ENCODE data around the gene C6orf141. TPM values are rescaled to one million over a fixed set of nuclear protein-coding genes. Genes with fewer than 3 reads are reported as not detected.

C6orf141 gene
- total and polyA plus RNA-seq, 2 donors, result 0.38 to 5.1 TPM

DNA sequence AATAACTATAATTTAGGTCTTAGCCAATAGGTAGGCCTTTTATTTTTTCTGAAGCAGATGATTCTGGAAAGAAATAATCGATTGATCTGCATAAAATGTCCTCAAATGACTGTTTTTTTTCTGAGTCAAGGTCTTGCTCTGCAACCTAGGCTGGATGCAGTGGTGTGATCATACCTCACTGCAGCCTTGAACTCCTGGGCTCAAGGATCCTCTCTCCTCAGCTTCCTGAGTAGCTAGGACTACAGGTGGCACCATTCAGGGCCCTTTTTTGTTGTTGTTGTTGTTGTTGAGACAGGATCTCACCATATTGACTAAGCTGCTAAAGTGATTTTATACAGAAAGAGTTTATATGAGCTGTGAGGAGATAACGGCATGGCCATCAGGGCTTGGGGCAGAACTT lies 32.5 kb upstream of the C6orf141 start:
- 98% methylated on average over 2 of the region's 2 CpGs for WGBS
- no peak overlapping the region for H3K27ac ChIP-seq (ENCODE audit: low read depth in 1 of 2, low read length in 1 of 2)
- no peak for DNase-seq (ENCODE audit: low read depth in 6 of 9, low spot score in 9 of 9)
- no peaks in the 10 kb centered on the region for H3K27me3 ChIP-seq (ENCODE audit: control insufficient read depth in 2 of 2, insufficient read depth in 1 of 2, low read length in 1 of 2)
- no peak overlapping the region for H3K4me3 ChIP-seq (ENCODE audit: low read length in 2 of 2)
- H3K36me3 ChIP-seq (ENCODE audit: control insufficient read depth in 2 of 2, insufficient read depth in 2 of 2, low read length in 1 of 2), result no peaks in the 10 kb centered on the region
- H3K4me1 ChIP-seq (ENCODE audit: control insufficient read depth in 2 of 2, insufficient read depth in 2 of 2, low read length in 2 of 2), result no peaks in the 10 kb centered on the region
- H3K9me3 ChIP-seq (ENCODE audit: control insufficient read depth in 2 of 2, insufficient read depth in 1 of 2, low read length in 1 of 2), result no peaks in the 10 kb centered on the region

DNA sequence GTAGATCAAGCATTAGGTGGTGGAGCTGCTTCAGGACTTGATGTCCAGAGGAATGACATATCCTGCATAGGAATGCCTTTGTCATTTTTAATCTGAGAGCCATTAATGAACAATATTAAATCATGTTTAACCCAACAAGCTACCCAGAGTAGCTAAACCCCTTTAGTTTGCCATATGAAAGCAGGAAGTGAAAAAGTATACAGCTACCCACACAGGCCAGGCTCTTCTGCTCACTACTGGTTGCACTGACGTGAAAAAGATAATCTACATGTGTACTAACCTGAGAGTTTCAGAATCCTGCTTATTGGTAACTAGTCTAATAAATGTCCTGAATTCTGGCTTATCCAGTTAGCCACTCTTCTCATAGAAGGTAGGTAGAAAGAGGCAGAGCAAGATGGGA lies 30.8 kb upstream of the C6orf141 start:
- WGBS, result 97% methylated on average over 1 of the region's 1 CpG
- no peak overlapping the region for H3K27ac ChIP-seq (ENCODE audit: low read depth in 1 of 2, low read length in 1 of 2)
- no peak for DNase-seq (ENCODE audit: low read depth in 6 of 9, low spot score in 9 of 9)
- H3K4me3 ChIP-seq (ENCODE audit: low read length in 2 of 2), result no peak overlapping the region
- no peaks in the 10 kb centered on the region for H3K9me3 ChIP-seq (ENCODE audit: control insufficient read depth in 2 of 2, insufficient read depth in 1 of 2, low read length in 1 of 2)
- no peaks in the 10 kb centered on the region for H3K4me1 ChIP-seq (ENCODE audit: control insufficient read depth in 2 of 2, insufficient read depth in 2 of 2, low read length in 2 of 2)
- no peaks in the 10 kb centered on the region for H3K27me3 ChIP-seq (ENCODE audit: control insufficient read depth in 2 of 2, insufficient read depth in 1 of 2, low read length in 1 of 2)
- no peaks in the 10 kb centered on the region for H3K36me3 ChIP-seq (ENCODE audit: control insufficient read depth in 2 of 2, insufficient read depth in 2 of 2, low read length in 1 of 2)

DNA sequence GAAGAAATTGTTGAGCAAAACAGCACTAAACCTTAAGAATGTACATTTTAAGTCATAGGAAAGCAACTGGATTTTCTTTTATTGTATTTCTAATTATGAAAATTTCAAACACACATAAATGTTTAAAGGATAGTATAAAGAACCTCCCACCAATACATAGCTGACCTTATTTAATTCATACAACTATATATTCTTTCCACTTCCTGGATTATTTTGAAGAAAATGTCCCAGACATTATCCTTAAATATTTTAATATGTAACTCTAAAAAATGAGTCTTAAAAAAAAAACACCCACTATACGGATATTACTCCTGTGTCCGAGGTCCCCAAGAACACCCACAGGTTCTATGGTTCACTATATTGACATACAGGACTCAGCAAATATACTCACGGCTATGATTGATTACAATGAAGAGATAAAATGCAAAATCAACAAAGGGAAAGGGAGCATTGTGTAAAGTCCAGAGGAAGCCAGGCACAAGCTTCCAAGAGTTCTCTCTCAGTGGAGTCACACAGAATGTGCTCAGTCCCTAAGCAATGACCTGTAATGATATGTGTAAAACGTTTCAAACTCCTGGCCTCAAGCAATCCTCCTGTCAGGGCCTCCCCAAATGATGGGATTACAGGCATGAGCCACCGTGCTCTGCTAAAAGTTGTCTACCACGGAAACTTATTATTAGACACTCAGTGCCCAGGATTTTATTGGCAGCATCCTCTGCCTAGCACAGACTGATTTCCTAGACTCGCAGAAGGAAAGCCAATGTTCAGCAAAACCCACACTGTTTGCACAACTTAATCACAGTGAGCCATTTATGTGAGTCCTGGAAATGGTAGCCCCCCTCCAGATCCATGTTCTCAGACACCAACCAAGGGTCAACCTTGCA lies 27.5 kb upstream of the C6orf141 start:
- H3K27ac ChIP-seq (ENCODE audit: low read depth in 1 of 2, low read length in 1 of 2), result no peak overlapping the region
- no peaks in the 10 kb centered on the region for H3K36me3 ChIP-seq (ENCODE audit: control insufficient read depth in 2 of 2, insufficient read depth in 2 of 2, low read length in 1 of 2)
- H3K4me3 ChIP-seq (ENCODE audit: low read length in 2 of 2), result no peak overlapping the region
- H3K4me1 ChIP-seq (ENCODE audit: control insufficient read depth in 2 of 2, insufficient read depth in 2 of 2, low read length in 2 of 2), result no peaks in the 10 kb centered on the region
- WGBS, result 92% methylated on average over 7 of the region's 7 CpGs
- no peaks in the 10 kb centered on the region for H3K9me3 ChIP-seq (ENCODE audit: control insufficient read depth in 2 of 2, insufficient read depth in 1 of 2, low read length in 1 of 2)
- no peaks in the 10 kb centered on the region for H3K27me3 ChIP-seq (ENCODE audit: control insufficient read depth in 2 of 2, insufficient read depth in 1 of 2, low read length in 1 of 2)
- DNase-seq (ENCODE audit: low read depth in 6 of 9, low spot score in 9 of 9), result no peak

DNA sequence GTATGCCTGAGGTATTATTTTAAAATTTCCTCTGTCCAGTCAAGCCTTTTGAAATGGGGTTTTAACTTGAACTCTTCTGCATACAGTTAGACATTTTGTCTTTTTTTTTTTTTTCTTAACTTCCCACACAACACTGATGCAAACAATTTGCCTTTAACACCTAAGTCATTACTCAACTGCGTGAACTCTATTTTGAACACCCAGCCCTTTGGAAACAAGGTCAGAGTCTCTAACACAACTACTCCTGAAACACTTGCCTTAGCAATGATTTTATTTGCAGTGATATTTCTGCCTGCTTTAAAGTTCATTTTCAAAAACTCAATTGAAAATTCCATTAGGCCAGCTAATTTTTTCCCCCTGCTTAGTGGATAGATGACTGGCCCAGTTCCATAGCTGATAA lies 26.6 kb upstream of the C6orf141 start:
- no peaks in the 10 kb centered on the region for H3K9me3 ChIP-seq (ENCODE audit: control insufficient read depth in 2 of 2, insufficient read depth in 1 of 2, low read length in 1 of 2)
- WGBS, result 98% methylated on average over 1 of the region's 1 CpG
- no peak overlapping the region for H3K27ac ChIP-seq (ENCODE audit: low read depth in 1 of 2, low read length in 1 of 2)
- H3K4me1 ChIP-seq (ENCODE audit: control insufficient read depth in 2 of 2, insufficient read depth in 2 of 2, low read length in 2 of 2), result no peaks in the 10 kb centered on the region
- H3K27me3 ChIP-seq (ENCODE audit: control insufficient read depth in 2 of 2, insufficient read depth in 1 of 2, low read length in 1 of 2), result no peaks in the 10 kb centered on the region
- no peak for DNase-seq (ENCODE audit: low read depth in 6 of 9, low spot score in 9 of 9)
- H3K4me3 ChIP-seq (ENCODE audit: low read length in 2 of 2), result no peak overlapping the region
- no peaks in the 10 kb centered on the region for H3K36me3 ChIP-seq (ENCODE audit: control insufficient read depth in 2 of 2, insufficient read depth in 2 of 2, low read length in 1 of 2)

DNA sequence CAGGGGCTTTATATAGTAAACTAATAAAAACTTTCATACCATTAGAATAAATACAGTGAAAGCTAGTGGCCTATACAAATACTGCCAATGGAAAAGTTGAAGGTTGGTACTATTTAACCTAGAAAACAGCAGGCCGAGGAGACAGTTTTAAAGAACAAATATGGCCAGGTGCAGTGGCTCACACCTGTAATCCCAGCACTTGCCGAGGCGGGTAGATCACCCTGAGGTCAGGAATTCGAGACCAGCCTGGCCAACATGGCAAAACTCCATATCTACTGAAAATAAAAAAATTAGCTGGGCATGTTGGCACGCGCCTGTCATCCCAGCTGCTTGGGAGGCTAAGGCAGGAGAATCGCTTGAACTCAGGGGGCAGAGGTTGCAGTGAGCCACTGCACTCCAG lies 25.9 kb upstream of the C6orf141 start:
- no peaks in the 10 kb centered on the region for H3K4me1 ChIP-seq (ENCODE audit: control insufficient read depth in 2 of 2, insufficient read depth in 2 of 2, low read length in 2 of 2)
- WGBS, result 95% methylated on average over 7 of the region's 7 CpGs
- H3K4me3 ChIP-seq (ENCODE audit: low read length in 2 of 2), result no peak overlapping the region
- no peak for DNase-seq (ENCODE audit: low read depth in 6 of 9, low spot score in 9 of 9)
- H3K9me3 ChIP-seq (ENCODE audit: control insufficient read depth in 2 of 2, insufficient read depth in 1 of 2, low read length in 1 of 2), result no peaks in the 10 kb centered on the region
- H3K27ac ChIP-seq (ENCODE audit: low read depth in 1 of 2, low read length in 1 of 2), result no peak overlapping the region
- no peaks in the 10 kb centered on the region for H3K27me3 ChIP-seq (ENCODE audit: control insufficient read depth in 2 of 2, insufficient read depth in 1 of 2, low read length in 1 of 2)
- no peaks in the 10 kb centered on the region for H3K36me3 ChIP-seq (ENCODE audit: control insufficient read depth in 2 of 2, insufficient read depth in 2 of 2, low read length in 1 of 2)

DNA sequence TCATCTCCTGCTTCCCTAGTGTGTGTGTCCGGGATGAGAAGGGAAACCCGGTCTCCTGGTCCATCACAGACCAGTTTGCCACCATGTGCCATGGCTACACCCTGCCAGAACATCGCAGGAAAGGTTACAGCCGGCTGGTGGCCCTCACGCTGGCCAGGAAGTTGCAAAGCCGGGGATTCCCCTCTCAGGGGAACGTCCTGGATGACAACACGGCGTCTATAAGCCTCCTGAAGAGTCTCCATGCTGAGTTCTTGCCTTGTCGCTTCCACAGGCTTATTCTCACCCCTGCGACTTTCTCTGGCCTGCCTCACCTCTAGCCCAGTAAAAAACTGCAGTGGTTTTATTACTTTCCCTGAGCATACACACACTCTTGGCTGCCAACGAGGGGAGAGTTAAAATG lies 23.9 kb upstream of the C6orf141 start:
- no peaks in the 10 kb centered on the region for H3K36me3 ChIP-seq (ENCODE audit: control insufficient read depth in 2 of 2, insufficient read depth in 2 of 2, low read length in 1 of 2)
- no peak overlapping the region for H3K27ac ChIP-seq (ENCODE audit: low read depth in 1 of 2, low read length in 1 of 2)
- H3K4me1 ChIP-seq (ENCODE audit: control insufficient read depth in 2 of 2, insufficient read depth in 2 of 2, low read length in 2 of 2), result no peaks in the 10 kb centered on the region
- no peaks in the 10 kb centered on the region for H3K9me3 ChIP-seq (ENCODE audit: control insufficient read depth in 2 of 2, insufficient read depth in 1 of 2, low read length in 1 of 2)
- H3K27me3 ChIP-seq (ENCODE audit: control insufficient read depth in 2 of 2, insufficient read depth in 1 of 2, low read length in 1 of 2), result no peaks in the 10 kb centered on the region
- no peak overlapping the region for H3K4me3 ChIP-seq (ENCODE audit: low read length in 2 of 2)
- 95% methylated on average over 12 of the region's 12 CpGs for WGBS
- DNase-seq (ENCODE audit: low read depth in 6 of 9, low spot score in 9 of 9), result no peak

DNA sequence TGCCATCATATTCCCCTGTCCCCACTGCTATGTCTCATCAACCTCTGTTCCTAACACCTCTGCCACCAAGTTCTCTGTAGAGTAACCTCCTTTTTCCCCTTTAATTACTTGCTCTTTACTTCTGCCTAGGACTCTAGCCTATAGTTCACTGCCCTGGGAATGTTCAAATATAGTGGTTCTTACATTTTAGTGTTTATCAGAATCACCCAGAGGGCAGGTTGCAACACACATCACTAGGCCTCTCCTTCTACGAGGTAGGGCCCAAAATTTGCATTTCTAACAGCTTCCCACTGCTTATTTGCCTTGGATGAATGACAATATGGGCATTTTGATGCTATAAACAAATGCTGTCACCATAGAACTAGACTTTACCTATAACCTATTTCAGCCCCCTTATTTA lies 23.1 kb upstream of the C6orf141 start:
- Histone ChIP-seq H3K27me3 (ENCODE audit: control insufficient read depth in 2 of 2, insufficient read depth in 1 of 2, low read length in 1 of 2) (no peaks in the 10 kb centered on the region), H3K4me1 (ENCODE audit: control insufficient read depth in 2 of 2, insufficient read depth in 2 of 2, low read length in 2 of 2) (no peaks in the 10 kb centered on the region), H3K36me3 (ENCODE audit: control insufficient read depth in 2 of 2, insufficient read depth in 2 of 2, low read length in 1 of 2) (no peaks in the 10 kb centered on the region), H3K4me3 (ENCODE audit: low read length in 2 of 2) (no peak overlapping the region), H3K9me3 (ENCODE audit: control insufficient read depth in 2 of 2, insufficient read depth in 1 of 2, low read length in 1 of 2) (no peaks in the 10 kb centered on the region), H3K27ac (ENCODE audit: low read depth in 1 of 2, low read length in 1 of 2) (no peak overlapping the region)
- DNase-seq (ENCODE audit: low read depth in 6 of 9, low spot score in 9 of 9), result no peak
- WGBS, result 82% methylated on average over 1 of the region's 1 CpG

DNA sequence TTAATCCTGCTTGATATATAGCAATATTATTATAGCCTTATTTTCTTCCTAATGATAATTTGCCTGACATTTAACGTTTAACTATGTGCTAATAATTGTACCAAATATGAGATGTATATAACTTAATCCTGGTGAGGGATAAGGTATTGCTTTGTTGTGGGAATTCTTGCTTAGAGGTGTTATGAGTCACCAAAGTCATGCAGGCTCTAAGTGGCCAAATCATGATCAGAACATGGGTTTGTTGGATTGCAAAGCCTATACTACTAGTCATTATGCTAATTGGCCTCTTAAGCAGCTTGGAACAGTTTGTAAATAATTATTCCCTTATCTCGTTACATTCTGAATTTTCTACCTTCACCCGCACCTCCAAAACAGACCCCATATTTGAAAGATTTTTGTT lies 21.9 kb upstream of the C6orf141 start:
- no peak overlapping the region for H3K27ac ChIP-seq (ENCODE audit: low read depth in 1 of 2, low read length in 1 of 2)
- no peaks in the 10 kb centered on the region for H3K36me3 ChIP-seq (ENCODE audit: control insufficient read depth in 2 of 2, insufficient read depth in 2 of 2, low read length in 1 of 2)
- 82% methylated on average over 3 of the region's 3 CpGs for WGBS
- no peak for DNase-seq (ENCODE audit: low read depth in 6 of 9, low spot score in 9 of 9)
- H3K4me1 ChIP-seq (ENCODE audit: control insufficient read depth in 2 of 2, insufficient read depth in 2 of 2, low read length in 2 of 2), result no peaks in the 10 kb centered on the region
- no peaks in the 10 kb centered on the region for H3K27me3 ChIP-seq (ENCODE audit: control insufficient read depth in 2 of 2, insufficient read depth in 1 of 2, low read length in 1 of 2)
- H3K4me3 ChIP-seq (ENCODE audit: low read length in 2 of 2), result no peak overlapping the region
- H3K9me3 ChIP-seq (ENCODE audit: control insufficient read depth in 2 of 2, insufficient read depth in 1 of 2, low read length in 1 of 2), result no peaks in the 10 kb centered on the region

DNA sequence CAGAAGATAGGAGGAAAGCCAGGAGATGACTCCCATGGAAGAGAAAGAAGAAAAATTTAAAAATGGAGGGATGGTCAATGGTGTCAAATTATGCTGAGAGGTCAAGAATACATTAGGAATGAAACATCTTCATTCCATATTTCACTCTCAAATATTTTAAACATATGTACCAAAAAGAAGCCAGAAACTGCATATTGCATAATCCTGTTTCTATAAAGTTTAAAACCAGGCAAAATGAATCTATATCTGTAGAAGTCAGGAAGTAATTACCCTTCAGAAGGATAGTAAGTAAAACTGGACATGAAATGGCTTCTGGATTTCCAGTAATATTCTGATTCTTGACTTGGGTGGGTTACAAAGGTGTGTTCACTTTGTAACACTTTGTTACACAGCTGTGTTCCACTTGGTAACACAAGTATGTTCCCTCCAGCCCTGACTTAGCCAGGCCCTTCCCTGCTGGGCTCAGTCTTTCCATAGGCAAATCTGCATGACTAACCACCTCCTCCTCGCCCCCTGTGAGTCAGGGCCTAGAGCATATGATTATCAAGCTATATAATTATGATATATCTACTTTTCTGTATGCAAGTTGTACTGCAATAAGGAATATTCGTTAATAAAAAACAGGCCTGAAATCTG lies 20.2 kb upstream of the C6orf141 start:
- Histone ChIP-seq H3K4me1 (ENCODE audit: control insufficient read depth in 2 of 2, insufficient read depth in 2 of 2, low read length in 2 of 2) (no peaks in the 10 kb centered on the region), H3K27me3 (ENCODE audit: control insufficient read depth in 2 of 2, insufficient read depth in 1 of 2, low read length in 1 of 2) (no peaks in the 10 kb centered on the region), H3K9me3 (ENCODE audit: control insufficient read depth in 2 of 2, insufficient read depth in 1 of 2, low read length in 1 of 2) (no peaks in the 10 kb centered on the region), H3K27ac (ENCODE audit: low read depth in 1 of 2, low read length in 1 of 2) (no peak overlapping the region), H3K4me3 (ENCODE audit: low read length in 2 of 2) (no peak overlapping the region), H3K36me3 (ENCODE audit: control insufficient read depth in 2 of 2, insufficient read depth in 2 of 2, low read length in 1 of 2) (no peaks in the 10 kb centered on the region)
- DNase-seq (ENCODE audit: low read depth in 6 of 9, low spot score in 9 of 9), result no peak
- WGBS, result 86% methylated on average over 2 of the region's 2 CpGs
